HG03439 (cell line): ENCODE results near the gene NEURL1.

Experiments used
- ATAC-seq: cut with Tn5 transposase; IDR thresholded peaks from one replicate; pipeline ENCODE4 v1.9.1; 2021; ENCODE audit warnings: mild to moderate bottlenecking, moderate library complexity; ENCODE audit not compliant: unreplicated experiment

Gene NEURL1

DNA sequence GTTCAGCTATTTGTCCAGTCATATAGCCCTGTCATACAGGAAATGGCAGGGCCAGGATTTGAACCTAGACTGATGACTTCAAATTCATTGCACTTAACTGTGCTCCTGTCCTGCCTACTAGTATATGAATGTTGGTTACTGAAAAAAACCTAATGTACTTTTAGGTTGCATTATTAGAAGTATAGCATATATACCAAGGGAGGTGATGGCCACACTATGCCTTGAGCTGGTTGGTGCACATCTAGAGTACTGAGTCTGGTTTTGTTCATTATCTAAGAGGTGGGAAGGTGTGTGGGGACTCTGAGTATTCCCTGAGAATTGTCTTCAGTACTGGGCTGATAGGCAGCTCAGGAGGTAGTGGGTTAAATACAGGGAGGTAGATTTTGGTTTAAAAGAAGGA lies 88.0 kb downstream of the NEURL1 start:
- no peak for ATAC-seq

DNA sequence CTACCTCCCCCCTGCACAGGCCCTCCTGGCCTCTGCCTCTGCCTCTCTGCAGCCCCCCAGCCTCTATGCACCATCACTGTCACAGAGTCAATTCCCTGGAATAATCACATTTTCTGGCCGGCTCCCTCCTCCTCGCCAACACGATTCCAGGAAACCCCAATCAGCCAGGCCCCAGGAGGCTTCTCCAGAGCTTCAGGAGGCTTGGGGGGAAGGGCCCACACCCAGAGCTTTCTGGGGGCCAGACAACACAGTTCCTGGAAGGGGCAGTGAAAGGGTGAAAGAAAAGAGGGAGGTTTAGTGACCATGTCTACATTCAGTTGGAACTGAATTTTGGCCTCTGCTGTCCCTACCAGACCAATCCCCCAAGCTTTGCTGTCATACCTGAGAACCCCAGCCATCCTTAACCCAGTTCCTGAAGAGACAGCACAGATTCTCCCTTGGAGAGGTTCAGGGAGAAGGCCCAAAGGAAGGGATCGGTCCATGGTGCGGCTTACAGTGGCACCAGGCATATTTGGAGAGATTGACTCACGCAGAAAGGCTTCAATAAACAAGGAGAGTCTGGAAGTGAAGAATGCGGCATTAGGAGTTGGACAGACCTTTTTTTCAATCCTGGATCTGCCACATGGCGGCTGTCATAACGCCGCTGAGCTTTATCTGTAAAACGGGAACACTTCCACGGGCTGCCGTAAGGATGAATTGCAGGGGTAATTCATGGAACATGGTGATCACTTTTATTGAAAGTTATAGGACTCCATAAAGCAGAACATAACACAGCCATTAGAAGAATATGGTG lies 89.0 kb downstream of the NEURL1 start:
- no peak for ATAC-seq

DNA sequence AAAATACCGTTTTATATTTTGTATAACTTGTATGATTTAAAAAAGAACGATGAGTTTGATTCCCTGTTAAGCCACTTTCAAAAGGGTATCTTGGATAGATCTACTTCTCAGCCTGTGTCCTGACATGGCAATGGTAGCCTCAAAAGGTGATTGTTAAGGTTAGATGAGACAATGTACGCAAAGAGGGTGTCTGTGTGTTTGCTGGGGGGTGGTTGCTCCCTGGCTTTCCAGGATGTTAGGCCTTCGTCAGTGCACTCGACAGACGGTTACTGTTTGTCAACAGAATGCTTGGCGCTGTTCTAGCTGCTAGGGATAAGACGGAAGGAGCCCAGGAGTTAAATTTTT lies 90.3 kb downstream of the NEURL1 start:
- ATAC-seq: no peak

DNA sequence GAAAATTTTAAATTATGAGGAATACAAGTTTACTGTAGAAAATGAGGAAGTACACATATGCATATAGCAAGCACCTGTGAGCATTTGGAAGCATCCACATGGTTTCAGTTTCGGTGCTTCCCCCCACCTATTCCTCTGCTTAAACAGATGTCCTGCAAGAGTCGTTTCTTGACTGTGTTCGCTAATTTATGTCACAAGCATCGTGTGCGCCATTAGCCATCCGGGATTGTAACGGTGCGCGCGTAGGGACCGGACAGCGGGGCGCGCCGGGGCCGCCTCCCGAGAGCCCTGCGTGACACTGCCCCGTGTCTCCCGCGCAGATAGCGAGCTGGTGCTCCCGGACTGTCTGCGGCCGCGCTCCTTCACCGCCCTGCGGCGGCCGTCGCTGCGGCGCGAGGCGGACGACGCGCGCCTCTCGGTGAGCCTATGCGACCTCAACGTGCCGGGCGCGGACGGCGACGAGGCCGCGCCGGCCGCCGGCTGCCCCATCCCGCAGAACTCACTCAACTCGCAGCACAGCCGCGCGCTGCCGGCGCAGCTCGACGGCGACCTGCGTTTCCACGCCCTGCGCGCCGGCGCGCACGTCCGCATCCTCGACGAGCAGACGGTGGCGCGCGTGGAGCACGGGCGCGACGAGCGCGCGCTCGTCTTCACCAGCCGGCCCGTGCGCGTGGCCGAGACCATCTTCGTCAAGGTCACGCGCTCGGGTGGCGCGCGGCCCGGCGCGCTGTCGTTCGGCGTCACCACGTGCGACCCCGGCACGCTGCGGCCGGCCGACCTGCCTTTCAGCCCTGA lies 90.9 kb downstream of the NEURL1 start:
- ATAC-seq: no peak

DNA sequence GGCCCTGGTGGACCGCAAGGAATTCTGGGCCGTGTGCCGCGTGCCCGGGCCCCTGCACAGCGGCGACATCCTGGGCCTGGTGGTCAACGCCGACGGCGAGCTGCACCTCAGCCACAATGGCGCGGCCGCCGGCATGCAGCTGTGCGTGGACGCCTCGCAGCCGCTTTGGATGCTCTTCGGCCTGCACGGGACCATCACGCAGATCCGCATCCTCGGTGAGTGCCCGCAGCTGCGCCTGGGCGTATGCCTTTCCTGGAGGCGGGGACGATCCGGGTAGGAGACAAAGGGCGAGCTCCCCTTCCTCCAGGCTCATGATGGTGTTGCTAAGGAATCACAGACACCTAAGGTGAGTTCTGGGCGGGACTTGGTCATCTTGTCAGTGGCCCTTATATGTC lies 91.5 kb downstream of the NEURL1 start:
- ATAC-seq: no peak

DNA sequence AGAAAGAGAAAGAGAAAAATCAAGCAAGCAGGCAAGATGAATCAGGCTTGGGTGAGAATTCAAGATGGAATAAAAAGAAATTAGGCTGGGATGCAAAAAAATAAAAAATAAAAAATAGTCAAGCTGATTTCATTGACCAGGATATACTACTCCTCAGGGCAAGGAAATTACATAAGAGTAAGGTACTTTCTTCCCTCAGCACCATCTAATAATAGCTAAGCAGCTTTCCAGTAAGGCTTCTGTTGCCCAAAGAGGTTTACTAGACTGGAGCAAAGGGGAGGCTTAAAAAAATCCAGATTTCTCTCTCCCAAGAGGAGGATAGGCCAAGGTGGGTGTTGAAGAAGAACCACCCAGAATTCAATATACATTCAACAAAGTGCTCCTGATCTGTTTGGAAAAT lies 93.6 kb downstream of the NEURL1 start:
- ATAC-seq: no peak

GRCh38 chr10:103589074-103589630 lies 95.6 kb downstream of the NEURL1 start:
- no peak for ATAC-seq

DNA sequence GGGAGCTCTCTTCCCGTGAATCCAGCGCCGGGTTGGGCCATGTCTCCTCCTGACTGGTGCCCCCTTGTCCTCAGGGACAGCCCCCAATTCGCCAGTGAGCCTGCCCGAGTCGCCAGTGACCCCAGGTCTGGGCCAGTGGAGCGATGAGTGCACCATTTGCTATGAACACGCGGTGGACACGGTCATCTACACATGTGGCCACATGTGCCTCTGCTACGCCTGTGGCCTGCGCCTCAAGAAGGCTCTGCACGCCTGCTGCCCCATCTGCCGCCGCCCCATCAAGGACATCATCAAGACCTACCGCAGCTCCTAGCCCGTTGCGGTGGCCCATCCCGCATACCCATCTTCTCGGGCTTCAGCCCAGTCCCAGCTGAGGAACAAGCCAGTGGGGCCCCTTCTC lies 96.6 kb downstream of the NEURL1 start:
- ATAC-seq: no peak

DNA sequence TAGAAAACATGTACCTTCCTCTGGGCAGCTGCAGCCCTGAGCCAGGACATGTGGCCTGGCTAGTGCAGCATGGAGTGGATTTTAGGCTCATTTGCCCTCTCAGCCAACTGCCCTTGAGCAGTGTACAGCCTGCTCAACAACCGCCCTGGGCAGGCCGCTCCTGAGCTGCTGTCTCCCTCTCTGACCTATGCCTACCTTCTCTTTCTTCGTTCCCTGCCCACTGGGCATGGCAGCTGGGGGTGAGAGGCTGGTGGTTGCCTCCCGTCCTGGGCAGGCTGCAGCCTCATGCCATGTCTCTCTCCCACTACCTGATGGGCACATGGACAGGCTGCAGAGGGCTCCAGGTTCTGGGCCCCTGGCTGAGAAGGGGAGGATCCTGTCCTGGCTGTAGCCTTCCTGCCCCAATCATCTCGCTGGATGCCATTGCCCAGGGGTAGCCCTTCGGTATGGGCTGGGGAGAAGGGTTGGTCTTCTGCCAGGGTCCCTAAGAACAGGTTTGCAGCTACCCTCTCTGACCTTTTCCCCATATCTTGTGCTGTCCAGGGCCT lies 97.3 kb downstream of the NEURL1 start:
- no peak for ATAC-seq

GRCh38 chr10:103592186-103593021 lies 98.9 kb downstream of the NEURL1 start:
- no peak for ATAC-seq

DNA sequence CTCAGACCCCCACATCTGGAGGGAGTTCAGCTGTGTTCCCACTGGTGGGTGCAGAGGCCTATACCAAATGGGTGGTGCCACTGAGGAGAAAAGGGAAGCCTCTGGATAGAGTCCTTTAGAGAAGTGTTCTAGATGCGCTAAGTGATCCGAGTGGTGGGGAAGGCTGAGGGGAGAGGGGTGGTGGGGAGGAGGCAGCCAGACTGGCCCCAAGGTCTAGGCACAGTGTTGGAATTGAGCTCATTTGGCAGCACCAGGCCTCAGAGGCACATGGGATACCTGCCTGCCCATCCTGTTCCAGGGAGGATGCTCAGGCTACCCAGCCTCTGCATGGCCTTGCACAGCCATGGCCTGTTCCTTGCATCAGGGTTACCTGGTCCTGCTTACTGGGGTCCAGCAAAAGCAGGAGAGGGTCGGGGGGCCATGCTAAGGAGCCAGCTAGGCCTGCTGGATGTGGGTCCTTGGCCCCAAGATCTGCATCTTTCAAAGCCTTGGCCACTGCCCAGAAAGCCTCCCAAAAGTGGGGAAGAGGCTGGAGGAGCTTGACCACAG lies 99.6 kb downstream of the NEURL1 start:
- no peak for ATAC-seq

DNA sequence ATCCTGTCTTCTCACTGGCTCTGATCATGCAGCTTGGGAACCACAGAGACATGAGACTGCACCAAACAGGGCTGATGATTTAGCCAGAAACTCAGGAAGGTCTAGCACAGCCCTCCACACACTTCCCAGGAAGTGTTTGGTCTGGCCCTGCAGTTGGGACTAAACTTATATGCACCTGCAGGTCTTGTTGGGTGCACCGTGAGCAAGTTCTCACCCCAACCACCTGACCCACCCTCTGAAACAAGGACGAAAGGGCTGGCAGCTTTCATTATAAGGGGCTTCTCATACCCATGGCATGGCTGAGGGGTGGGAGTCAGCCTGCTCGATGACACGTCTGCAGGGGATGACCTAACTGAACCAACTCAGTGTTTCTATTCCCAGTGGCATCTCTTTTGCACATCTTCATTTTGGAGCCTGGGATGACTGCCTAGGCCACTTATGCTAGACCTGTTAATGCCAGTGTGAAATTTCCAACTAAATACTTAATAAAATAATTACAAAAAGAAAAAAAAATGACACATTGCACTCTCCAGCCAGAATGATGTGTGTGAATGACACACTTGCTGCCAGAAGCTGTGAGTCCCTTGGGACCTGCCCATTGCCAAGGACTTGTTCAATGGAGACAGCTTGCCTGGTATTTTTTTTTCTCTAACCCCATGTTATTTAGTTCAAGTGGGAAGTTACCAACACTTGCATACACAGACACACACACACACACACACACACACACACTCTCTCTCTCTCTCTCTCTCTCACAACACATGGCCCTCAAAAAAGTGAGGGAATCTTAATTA lies 102.6 kb downstream of the NEURL1 start:
- ATAC-seq: no peak

GRCh38 chr10:103597003-103597402 lies 103.5 kb downstream of the NEURL1 start:
- ATAC-seq: no peak

- no peak for ATAC-seq
These were observed 105.2 kb downstream of the NEURL1 start for GRCh38 chr10:103598654-103599115.

DNA sequence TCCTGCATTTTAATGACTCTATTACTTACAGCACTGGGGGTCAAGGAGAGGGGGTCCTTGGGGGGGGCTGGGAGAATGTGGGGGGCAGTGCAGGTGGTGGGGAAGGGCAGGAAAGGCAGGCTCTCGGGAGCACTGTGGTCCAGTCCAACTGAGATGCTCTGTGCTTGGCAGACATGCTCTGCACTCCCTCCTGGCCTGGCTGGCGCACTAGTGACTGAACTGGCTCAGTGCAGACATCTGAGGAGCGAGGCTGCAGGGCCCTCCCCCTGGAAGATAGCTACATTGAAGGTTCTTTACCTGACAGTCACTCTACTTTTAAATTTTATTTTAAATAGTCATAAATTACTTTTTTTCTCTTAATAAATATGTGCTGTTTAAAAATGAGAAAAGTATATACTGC lies 105.7 kb downstream of the NEURL1 start:
- no peak for ATAC-seq

GRCh38 chr10:103599907-103600306 lies 106.4 kb downstream of the NEURL1 start:
- ATAC-seq: no peak

- ATAC-seq: no peak
These were observed 106.8 kb downstream of the NEURL1 start for GRCh38 chr10:103600325-103600724.

GRCh38 chr10:103600956-103601569 lies 107.6 kb downstream of the NEURL1 start:
- ATAC-seq: no peak
